Activated CD4-positive, alpha-beta T cell treated with anti-CD3 and anti-CD28 coated beads, Interleukin-2, amount 50 U/mL, for 24 hours (primary cell): Measurements from ENCODE around the gene ADGRE2.
"Not testable (repeated sequence)": the region's sequence is repeated elsewhere in the genome, so short reads cannot be mapped to it uniquely, and the experiment has no call there.

Experiments
- DNase-seq, 2 donors: peaks; one replicate each; pipeline ENCODE4 v3.0.0-alpha.2; 2020; ENCODE audit warnings: low read depth in 1 of 2, low spot score in 1 of 2

The ADGRE2 gene

DNA sequence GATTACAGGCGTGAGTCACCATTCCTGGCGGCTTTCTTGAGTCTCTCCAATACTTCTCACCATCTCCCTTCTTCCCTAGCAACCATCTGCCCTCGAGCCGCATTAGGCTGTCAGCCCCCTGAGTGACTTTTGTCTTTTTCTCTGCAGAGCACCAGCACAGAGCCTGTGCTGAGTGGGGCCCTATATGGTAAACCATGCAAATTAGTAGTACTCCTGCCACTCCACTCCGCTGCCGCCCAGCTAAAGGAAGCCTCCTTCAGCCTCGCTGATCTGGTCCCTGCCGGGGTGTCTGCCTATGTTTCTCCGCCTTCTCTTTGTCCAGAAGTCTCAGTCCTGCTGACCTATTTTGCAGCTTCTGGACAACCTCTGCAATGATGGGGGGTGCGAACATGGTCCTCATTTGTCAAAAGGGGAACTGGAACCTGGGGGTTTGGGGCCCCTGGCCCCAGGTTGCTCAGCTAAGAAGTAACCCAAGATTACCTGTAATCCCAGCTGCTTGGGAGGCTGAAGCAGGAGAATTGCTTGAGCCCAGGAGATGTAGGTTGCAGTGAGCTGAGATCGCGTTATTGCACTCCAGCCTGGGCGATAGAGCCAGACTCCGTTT is 2.4 kb upstream of the ADGRE2 start:
- not testable (repeated sequence) for DNase-seq

DNA sequence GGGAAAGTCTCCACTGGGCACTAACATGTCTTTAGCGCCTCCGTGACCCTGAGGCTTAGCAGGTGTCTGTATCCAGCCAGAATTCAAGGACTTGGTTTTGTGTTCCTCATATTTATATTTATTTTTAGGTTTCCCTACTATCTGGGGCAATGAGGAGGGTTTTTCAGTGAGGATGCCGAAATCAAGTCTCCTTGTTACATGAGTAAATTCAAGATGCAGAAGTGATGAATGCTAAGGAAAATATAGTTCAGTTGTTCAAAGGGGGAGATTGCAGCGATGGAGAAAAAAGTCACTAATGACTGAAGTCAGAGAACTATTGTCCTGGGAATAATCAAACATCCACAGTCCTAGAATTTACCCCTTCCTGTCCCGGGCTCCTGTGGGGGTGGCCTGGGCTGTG is 791 bp upstream of the ADGRE2 start:
- no peak for DNase-seq

DNA sequence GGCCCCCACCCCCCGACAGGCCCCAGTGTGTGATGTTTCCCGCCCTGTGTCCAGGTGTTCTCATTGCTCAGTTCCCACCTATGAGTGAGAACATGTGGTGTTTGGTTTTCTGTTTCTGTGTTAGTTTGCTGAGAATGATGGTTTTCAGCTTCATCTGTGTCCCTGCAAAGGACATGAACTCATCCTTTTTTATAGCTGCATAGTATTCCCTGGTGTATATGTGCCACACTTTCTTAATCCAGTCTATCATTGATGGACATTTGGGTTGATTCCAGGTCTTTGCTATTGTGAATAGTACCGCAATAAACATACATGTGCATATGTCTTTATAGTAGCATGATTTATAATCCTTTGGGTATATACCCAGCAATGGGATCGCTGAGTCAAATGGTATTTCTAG is 715 bp downstream of the ADGRE2 start:
- DNase-seq = not testable (repeated sequence)

GRCh38 chr19:14775869-14776586 is 2.3 kb downstream of the ADGRE2 start:
- no peak for DNase-seq

- not testable (repeated sequence) for DNase-seq
These were observed 3.0 kb downstream of the ADGRE2 start for GRCh38 chr19:14775326-14775725.

- no peak for DNase-seq
These were observed 4.0 kb downstream of the ADGRE2 start for GRCh38 chr19:14774373-14774772.

- DNase-seq = not testable (repeated sequence)
These were observed 4.6 kb downstream of the ADGRE2 start for GRCh38 chr19:14773722-14774121.

GRCh38 chr19:14772995-14773394 is 5.4 kb downstream of the ADGRE2 start:
- DNase-seq = no peak

GRCh38 chr19:14772467-14772866 is 5.9 kb downstream of the ADGRE2 start:
- DNase-seq = no peak

- DNase-seq = no peak
These were observed 7.2 kb downstream of the ADGRE2 start for GRCh38 chr19:14770944-14771839.

DNA sequence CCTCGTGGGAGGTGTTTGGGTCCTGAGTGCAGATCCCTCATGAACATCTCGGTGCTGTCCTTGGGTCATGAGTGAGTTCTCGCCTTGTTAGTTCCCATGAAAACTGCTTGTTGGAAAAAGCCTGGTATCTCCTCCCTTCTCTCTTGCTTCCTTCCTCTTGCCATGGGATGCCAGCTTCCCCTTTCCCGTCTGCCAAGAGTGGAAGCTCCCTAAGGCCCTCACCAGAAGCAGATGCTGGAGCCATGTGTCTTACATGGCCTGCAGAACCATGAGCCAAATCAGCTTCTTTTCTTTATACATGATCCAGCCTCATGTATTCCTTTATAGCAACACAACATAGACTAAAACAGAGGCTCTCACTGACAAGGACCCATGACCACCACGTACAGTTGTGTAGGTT is 8.2 kb downstream of the ADGRE2 start:
- no peak for DNase-seq

- no peak for DNase-seq
These were observed 9.2 kb downstream of the ADGRE2 start for GRCh38 chr19:14769201-14769600.

DNA sequence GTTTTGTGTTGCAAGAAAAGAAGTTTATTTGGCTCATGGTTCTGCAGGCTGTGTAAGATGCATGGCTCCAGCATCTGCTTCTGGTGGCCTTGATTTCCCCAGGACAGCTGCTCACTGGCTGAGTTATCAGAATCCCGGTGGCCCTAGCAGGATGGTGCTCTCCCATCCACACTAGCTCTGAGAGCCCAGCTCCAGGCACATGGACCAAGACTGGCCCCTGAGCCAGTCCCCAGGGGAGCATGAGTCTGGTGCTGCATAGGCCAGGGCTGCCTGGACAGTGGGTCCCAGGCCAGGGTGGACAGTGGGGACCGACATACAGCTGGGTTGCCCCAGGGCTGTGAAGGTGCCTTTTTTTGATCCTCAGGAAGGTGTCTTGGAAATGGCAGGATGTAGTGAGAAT is 10.4 kb downstream of the ADGRE2 start:
- no peak for DNase-seq

DNA sequence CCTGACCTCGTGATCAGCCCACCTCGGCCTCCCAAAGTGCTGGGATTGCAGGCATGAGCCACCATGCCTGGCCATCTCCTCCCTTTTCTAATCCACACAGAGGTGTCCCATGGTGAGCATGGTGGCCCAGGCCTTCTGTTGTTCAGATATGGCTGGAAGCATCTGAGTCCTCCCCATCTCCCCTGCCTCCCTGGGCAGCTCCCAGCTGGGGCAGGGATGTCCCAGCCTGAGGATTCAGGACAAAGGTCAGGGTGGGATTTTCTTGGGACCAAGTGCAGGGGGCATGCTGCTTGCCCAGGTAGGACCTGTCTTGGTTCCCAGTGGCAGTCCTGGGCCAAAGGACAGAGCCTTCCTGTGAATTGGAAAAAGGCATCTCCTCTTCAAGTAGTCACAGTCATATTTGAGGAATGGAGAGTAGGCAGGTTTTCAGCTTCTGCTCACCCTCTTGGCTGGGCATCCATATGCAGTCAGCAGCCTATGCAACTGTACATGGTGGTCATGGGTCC is 10.8 kb downstream of the ADGRE2 start:
- no peak for DNase-seq

- DNase-seq = not testable (repeated sequence)
These were observed 12.5 kb downstream of the ADGRE2 start for GRCh38 chr19:14765841-14766240.

DNA sequence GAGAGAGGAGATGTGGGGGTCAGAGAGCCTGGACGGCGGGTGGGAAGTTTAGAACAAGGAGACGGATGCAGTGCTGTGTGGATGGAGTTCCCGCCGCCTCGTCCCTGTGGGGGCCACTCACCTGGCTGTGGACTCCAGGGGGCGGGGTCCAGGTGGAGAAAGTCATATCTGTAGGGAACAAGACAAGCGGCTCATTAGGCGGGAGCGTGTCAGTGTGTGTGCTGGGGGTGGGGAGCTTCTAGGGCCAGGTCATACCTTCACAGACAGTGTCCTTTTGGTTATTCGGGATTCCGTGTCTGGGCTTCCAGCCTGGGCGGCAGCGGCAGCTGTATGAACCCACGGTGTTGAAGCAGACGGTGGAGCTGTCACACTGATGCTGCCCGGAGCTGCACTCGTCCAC is 13.0 kb downstream of the ADGRE2 start:
- DNase-seq = not testable (repeated sequence)

GRCh38 chr19:14764401-14764800 is 14.0 kb downstream of the ADGRE2 start:
- DNase-seq = no peak

- DNase-seq = no peak
These were observed 14.7 kb downstream of the ADGRE2 start for GRCh38 chr19:14763497-14764145.

GRCh38 chr19:14762111-14762510 is 16.2 kb downstream of the ADGRE2 start:
- no peak for DNase-seq

- DNase-seq = no peak
These were observed 16.8 kb downstream of the ADGRE2 start for GRCh38 chr19:14761607-14762006.

DNA sequence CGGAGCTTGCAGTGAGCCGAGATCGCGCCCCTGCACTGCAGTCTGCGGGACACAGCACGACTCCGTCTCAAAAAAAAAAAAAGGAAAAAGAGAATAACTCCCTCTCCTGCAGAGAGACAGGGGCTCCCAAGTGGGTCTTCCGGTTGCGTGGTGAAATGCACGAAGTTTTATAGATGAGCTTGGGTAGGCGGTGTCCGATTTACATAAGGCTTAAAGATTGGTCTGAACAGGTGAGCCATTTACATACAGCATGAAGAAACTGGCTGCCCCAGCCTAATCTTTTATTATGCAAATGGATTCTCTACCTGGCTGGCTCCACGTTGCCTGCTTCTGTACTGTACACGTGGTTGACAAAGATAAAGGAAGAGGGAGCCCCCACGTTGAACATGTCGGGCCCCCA is 19.5 kb downstream of the ADGRE2 start:
- no peak for DNase-seq
